Measurements from ENCODE around the gene RPS6KC1.
"Not testable (repeated sequence)": the region's sequence is repeated elsewhere in the genome, so short reads cannot be mapped to it uniquely, and the experiment has no call there.

Gene RPS6KC1

DNA sequence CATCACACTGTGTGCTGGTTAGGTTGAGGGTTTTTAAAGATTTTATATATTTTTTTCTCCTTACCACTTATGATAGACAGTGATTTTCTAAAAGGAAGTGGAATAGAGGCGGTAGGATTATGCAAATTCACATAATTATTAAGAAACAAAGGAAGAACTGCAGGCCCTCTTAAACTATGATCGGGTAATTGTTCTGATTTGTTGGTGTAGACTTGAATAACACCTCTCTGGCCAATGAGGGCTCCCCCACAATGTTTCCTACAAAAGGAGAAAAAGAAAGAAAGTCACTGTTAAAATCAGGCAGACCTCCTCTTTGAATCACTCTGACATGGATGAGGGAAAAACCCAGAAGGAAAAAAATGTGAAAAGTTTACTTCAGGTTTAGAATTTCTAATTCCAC lies 241.6 kb downstream of the RPS6KC1 start:
- H3K27ac ChIP-seq: no peak overlapping the region
- TF ChIP-seq ZFX (IDR thresholded peaks at IDR 0.05): no peak
- TF ChIP-seq CTCF (conservative IDR thresholded peaks at IDR 0.05): no peak

- no peak overlapping the region for H3K27ac ChIP-seq
- no peak for TF ChIP-seq ZFX (IDR thresholded peaks at IDR 0.05)
- no peak for TF ChIP-seq CTCF (conservative IDR thresholded peaks at IDR 0.05)
These were observed 244.8 kb downstream of the RPS6KC1 start for GRCh38 chr1:213295860-213296259.

- TF ChIP-seq CTCF (conservative IDR thresholded peaks at IDR 0.05) (no peak), ZFX (IDR thresholded peaks at IDR 0.05) (no peak)
These were observed 245.5 kb downstream of the RPS6KC1 start for GRCh38 chr1:213296558-213296957.

DNA sequence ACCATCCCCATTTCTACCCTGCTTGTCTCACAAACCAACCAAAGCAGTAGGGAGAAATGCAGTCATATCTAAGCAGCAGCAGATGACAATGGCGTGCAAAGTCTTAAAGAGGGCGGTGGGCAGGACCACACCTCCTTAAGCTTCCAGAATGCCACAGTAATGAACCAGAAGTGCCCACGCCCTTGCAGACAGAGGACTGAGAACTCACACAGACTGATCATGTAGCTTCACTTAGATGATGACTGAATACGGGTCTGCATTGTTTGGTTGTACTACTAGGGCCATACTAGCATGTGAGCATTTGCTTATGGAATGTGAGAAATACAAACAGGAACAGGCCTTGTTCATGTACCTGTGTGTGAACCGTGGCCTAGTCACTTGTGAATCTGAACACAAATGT lies 246.0 kb downstream of the RPS6KC1 start:
- no peak for TF ChIP-seq CTCF (conservative IDR thresholded peaks at IDR 0.05)
- no peak for TF ChIP-seq ZFX (IDR thresholded peaks at IDR 0.05)
- H3K27ac ChIP-seq: no peak overlapping the region

More at GRCh38 chr1:213296558-213296957, 245.5 kb downstream of the RPS6KC1 start:
- H3K27ac ChIP-seq: no peak overlapping the region

DNA sequence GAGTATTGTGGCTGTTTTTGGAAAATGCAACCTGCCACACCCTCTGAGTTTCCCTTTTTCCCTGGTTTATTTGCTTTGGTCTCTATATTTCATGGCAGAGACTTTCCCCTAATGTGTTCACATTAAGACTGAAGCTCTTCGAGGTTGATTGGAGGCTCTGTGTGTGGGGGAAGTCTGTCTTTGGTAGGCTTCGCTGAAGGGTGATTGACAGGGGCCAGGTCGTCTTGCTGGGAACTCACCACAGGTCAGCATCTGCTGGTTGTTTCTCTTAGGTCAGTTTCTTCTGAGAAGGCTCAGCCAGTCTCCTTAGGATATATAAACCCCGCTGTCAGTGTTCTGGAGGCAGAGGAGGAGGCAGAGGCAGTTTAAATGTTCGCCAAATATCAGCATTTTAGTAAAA lies 249.4 kb downstream of the RPS6KC1 start:
- H3K27ac ChIP-seq: no peak overlapping the region
- TF ChIP-seq ZFX (IDR thresholded peaks at IDR 0.05): no peak
- no peak for TF ChIP-seq CTCF (conservative IDR thresholded peaks at IDR 0.05)

DNA sequence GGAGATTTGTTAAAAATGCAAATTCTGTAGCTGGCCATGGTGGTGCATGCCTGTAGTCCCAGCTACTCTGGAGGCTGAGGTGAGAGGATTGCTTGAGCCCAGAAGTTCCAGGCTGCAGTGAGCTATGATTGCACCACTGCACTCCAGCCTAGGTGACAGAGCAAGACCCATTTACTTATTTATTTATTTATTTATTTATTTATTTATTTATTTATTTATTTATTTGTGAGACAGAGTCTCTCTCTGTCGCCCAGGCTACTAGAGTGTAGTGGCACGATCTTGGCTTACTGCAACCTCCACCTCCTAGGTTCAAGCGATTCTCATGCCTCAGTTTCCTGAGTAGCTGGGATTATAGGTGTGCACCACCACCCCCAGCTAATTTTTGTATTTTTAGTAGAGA lies 250.5 kb downstream of the RPS6KC1 start:
- not testable (repeated sequence) for H3K27ac ChIP-seq

GRCh38 chr1:213303286-213303685 lies 252.2 kb downstream of the RPS6KC1 start:
- H3K27ac ChIP-seq: no peak overlapping the region; the same call in 1 of the 2 replicates
- TF ChIP-seq CTCF (conservative IDR thresholded peaks at IDR 0.05) (no peak), ZFX (IDR thresholded peaks at IDR 0.05) (no peak)

- TF ChIP-seq ZFX (IDR thresholded peaks at IDR 0.05) (no peak), CTCF (conservative IDR thresholded peaks at IDR 0.05) (no peak)
- no peak overlapping the region for H3K27ac ChIP-seq
These were observed 264.5 kb downstream of the RPS6KC1 start for GRCh38 chr1:213315571-213315970.

GRCh38 chr1:213318458-213318857 lies 267.4 kb downstream of the RPS6KC1 start:
- H3K27ac ChIP-seq: not testable (repeated sequence)

All from C4-2B (cell line).